SK-N-SH treated with all-trans-retinoic acid at 6 μM for 48 hours (cell line): Measurements from ENCODE around the gene NEU4.

Experiments
- ATAC-seq: fragments of 200-7000 bp; cut with Tn5 transposase; 3 replicates; pipeline ENCODE4 v1.9.1; 2020; ENCODE audit warnings: mild to moderate bottlenecking, moderate library complexity
- ARNTL ChIP-seq: fragments of 450-650 bp; formaldehyde crosslinking; IDR thresholded peaks from 2 replicates; pipeline ENCODE4 v1.5.0; 2020; ENCODE audit warnings: low read depth, mild to moderate bottlenecking, moderate library complexity, borderline replicate concordance
- CREB5 ChIP-seq: fragments of 250-450 bp; sonication (Bioruptor Pico); IDR thresholded peaks from 2 replicates; pipeline ENCODE4 v1.5.1; 2020; ENCODE audit warnings: low read depth, mild to moderate bottlenecking, moderate library complexity
- CSDC2 ChIP-seq: fragments of 250-450 bp; sonication (Bioruptor Pico); IDR thresholded peaks from 2 replicates; pipeline ENCODE4 v1.5.0; 2020; ENCODE audit warnings: mild to moderate bottlenecking, moderate library complexity
- CSRNP3 ChIP-seq: fragments of 250-450 bp; sonication (Bioruptor Pico); IDR thresholded peaks from 2 replicates; pipeline ENCODE4 v1.5.1; 2021; ENCODE audit warnings: mild to moderate bottlenecking, moderate library complexity
- ESRRG ChIP-seq: fragments of 250-450 bp; sonication (Bioruptor Pico); IDR thresholded peaks from 2 replicates; pipeline ENCODE4 v1.6.1; 2021; ENCODE audit warnings: mild to moderate bottlenecking
- GLIS3 ChIP-seq: fragments of 250-450 bp; sonication (Bioruptor Pico); IDR thresholded peaks from 2 replicates; pipeline ENCODE4 v1.5.0; 2020; ENCODE audit warnings: mild to moderate bottlenecking, moderate library complexity
- ISL1 ChIP-seq: fragments of 250-450 bp; sonication (Bioruptor Pico); IDR thresholded peaks from 2 replicates; pipeline ENCODE4 v2.1.2; 2022; ENCODE audit warnings: mild to moderate bottlenecking, moderate library complexity
- OSR1 ChIP-seq: fragments of 250-450 bp; sonication (Bioruptor Pico); IDR thresholded peaks from 2 replicates; pipeline ENCODE4 v1.8.0; 2022; ENCODE audit warnings: moderate library complexity, mild to moderate bottlenecking, inconsistent platforms
- PATZ1 ChIP-seq: fragments of 250-450 bp; sonication (Bioruptor Pico); IDR thresholded peaks from 2 replicates; pipeline ENCODE4 v1.8.0; 2020; ENCODE audit warnings: mild to moderate bottlenecking, moderate library complexity, borderline replicate concordance
- POU6F1 ChIP-seq: fragments of 250-450 bp; sonication (Bioruptor Pico); IDR thresholded peaks from 2 replicates; pipeline ENCODE4 v1.8.0; 2021; ENCODE audit warnings: low read depth, mild to moderate bottlenecking, moderate library complexity, borderline replicate concordance
- PPARA ChIP-seq: fragments of 250-450 bp; sonication (Bioruptor Pico); IDR thresholded peaks from 2 replicates; pipeline ENCODE4 v1.5.0; 2020; ENCODE audit warnings: mild to moderate bottlenecking, borderline replicate concordance
- RARB ChIP-seq: fragments of 250-450 bp; sonication (Bioruptor Pico); IDR thresholded peaks from 2 replicates; pipeline ENCODE4 v1.8.0; 2021; ENCODE audit warnings: mild to moderate bottlenecking, moderate library complexity
- SNAI2 ChIP-seq: fragments of 250-450 bp; sonication (Bioruptor Pico); IDR thresholded peaks from 2 replicates; pipeline ENCODE4 v1.5.0; 2020; ENCODE audit warnings: mild to moderate bottlenecking, moderate library complexity
- TOX ChIP-seq: fragments of 250-450 bp; sonication (Bioruptor Pico); IDR thresholded peaks from 2 replicates; pipeline ENCODE4 v1.8.0; 2021; ENCODE audit warnings: mild to moderate bottlenecking, moderate library complexity, borderline replicate concordance
- TSHZ2 ChIP-seq: fragments of 250-450 bp; sonication (Bioruptor Pico); IDR thresholded peaks from 2 replicates; pipeline ENCODE4 v1.5.0; 2020; ENCODE audit warnings: mild to moderate bottlenecking, moderate library complexity
- ZC3H10 ChIP-seq: fragments of 250-450 bp; sonication (Bioruptor Pico); IDR thresholded peaks from 2 replicates; pipeline ENCODE4 v1.5.1; 2021; ENCODE audit warnings: mild to moderate bottlenecking, moderate library complexity
- ZFP3 ChIP-seq: fragments of 250-450 bp; sonication (Bioruptor Pico); IDR thresholded peaks from 2 replicates; pipeline ENCODE4 v1.5.0; 2020; ENCODE audit warnings: mild to moderate bottlenecking, moderate library complexity
- ZFP30 ChIP-seq: fragments of 450-650 bp; formaldehyde crosslinking; IDR thresholded peaks from 2 replicates; pipeline ENCODE4 v1.5.0; 2022; ENCODE audit warnings: mild to moderate bottlenecking, moderate library complexity
- ZNF565 ChIP-seq: fragments of 450-650 bp; formaldehyde crosslinking; conservative IDR thresholded peaks from 2 replicates; pipeline ENCODE4 v1.5.0; 2020; ENCODE audit warnings: low read depth, mild to moderate bottlenecking, moderate library complexity
- ZNF70 ChIP-seq: fragments of 450-650 bp; formaldehyde crosslinking; IDR thresholded peaks from 2 replicates; pipeline ENCODE4 v1.5.0; 2020; ENCODE audit warnings: mild to moderate bottlenecking, moderate library complexity
- ZNF8 ChIP-seq: fragments of 450-650 bp; formaldehyde crosslinking; IDR thresholded peaks from 2 replicates; pipeline ENCODE4 v1.5.0; 2020; ENCODE audit warnings: mild to moderate bottlenecking, moderate library complexity

Gene NEU4

GRCh38 chr2:241859017-241859435 is 50.0 kb downstream of the NEU4 start:
- TF ChIP-seq PATZ1 (CRISPR knock-in tag) (no peak), ISL1 (CRISPR knock-in tag) (no peak), ESRRG (CRISPR knock-in tag) (no peak), ZFP30 (no peak), TOX (no peak), CREB5 (CRISPR knock-in tag) (no peak), CSRNP3 (CRISPR knock-in tag) (no peak), CSDC2 (CRISPR knock-in tag) (no peak), ZNF565 (CRISPR knock-in tag) (no peak), ZNF70 (CRISPR knock-in tag) (no peak), ZC3H10 (CRISPR knock-in tag) (no peak), ZFP3 (CRISPR knock-in tag) (no peak), SNAI2 (CRISPR knock-in tag) (no peak), ARNTL (CRISPR knock-in tag) (no peak), POU6F1 (CRISPR knock-in tag) (no peak), PPARA (CRISPR knock-in tag) (no peak), OSR1 (no peak)
- ATAC-seq, result no peak

GRCh38 chr2:241859436-241860183 is 50.6 kb downstream of the NEU4 start:
- no peak for TF ChIP-seq OSR1

GRCh38 chr2:241860184-241861078 is 51.4 kb downstream of the NEU4 start:
- ATAC-seq, result peak; percentile 24; the same call in 1 of the 3 replicates
- TF ChIP-seq ISL1 (CRISPR knock-in tag), result no peak
- TF ChIP-seq PPARA (CRISPR knock-in tag), result no peak
- TF ChIP-seq CSDC2 (CRISPR knock-in tag), result no peak
- no peak for TF ChIP-seq ZNF70 (CRISPR knock-in tag)
- TF ChIP-seq GLIS3 (CRISPR knock-in tag), result no peak
- TF ChIP-seq SNAI2 (CRISPR knock-in tag), result no peak
- no peak for TF ChIP-seq ZFP30
- no peak for TF ChIP-seq CREB5 (CRISPR knock-in tag)
- TF ChIP-seq POU6F1 (CRISPR knock-in tag), result no peak
- TF ChIP-seq PATZ1 (CRISPR knock-in tag), result no peak
- TF ChIP-seq TSHZ2 (CRISPR knock-in tag), result no peak
- no peak for TF ChIP-seq ZC3H10 (CRISPR knock-in tag)
- TF ChIP-seq RARB (CRISPR knock-in tag), result no peak
- no peak for TF ChIP-seq ZNF8
- TF ChIP-seq OSR1, result no peak

More at GRCh38 chr2:241859436-241860183, 50.6 kb downstream of the NEU4 start:
- no peak for ATAC-seq
